Measurements from ENCODE around the gene FSTL5. TPM values are rescaled to one million over a fixed set of nuclear protein-coding genes. Genes with fewer than 3 reads are reported as not detected.

The FSTL5 gene
- total RNA-seq, 2 experiments from 2014 or later, result not detected

GRCh38 chr4:161952382-161952781 lies 211.4 kb downstream of the FSTL5 start:
- CTCF ChIA-PET, result no interaction called here
- intact Hi-C loops (cut with micrococcal nuclease), result no loop called here
- no peaks in the 10 kb centered on the region for H3K27me3 Mint-ChIP-seq
- ATAC-seq, result no peak
- no peak for DNase-seq
- POLR2A ChIA-PET, result no interaction called here
- H3K36me3 Mint-ChIP-seq (ENCODE audit: low read depth), result no peaks in the 10 kb centered on the region
- H3K9me3 Mint-ChIP-seq, result peaks cover 3% of the 10 kb centered on the region
- H3K4me3 Mint-ChIP-seq, result no peak overlapping the region
- TF ChIP-seq CTCF (IDR thresholded peaks at IDR 0.05), result no peak
- H3K27ac Mint-ChIP-seq, result no peak overlapping the region
- H3K4me1 Mint-ChIP-seq (ENCODE audit: low read depth), result no peaks in the 10 kb centered on the region

- no peaks in the 10 kb centered on the region for H3K36me3 Mint-ChIP-seq (ENCODE audit: low read depth)
- intact Hi-C loops (cut with micrococcal nuclease), result no loop called here
- no peaks in the 10 kb centered on the region for H3K27me3 Mint-ChIP-seq
- no peak for DNase-seq
- no peaks in the 10 kb centered on the region for H3K4me1 Mint-ChIP-seq (ENCODE audit: low read depth)
- TF ChIP-seq CTCF (IDR thresholded peaks at IDR 0.05), result no peak
- H3K9me3 Mint-ChIP-seq, result peaks cover 4% of the 10 kb centered on the region
- no peak overlapping the region for H3K4me3 Mint-ChIP-seq
- ChIA-PET CTCF (no interaction called here), POLR2A (no interaction called here)
- no peak overlapping the region for H3K27ac Mint-ChIP-seq
- ATAC-seq, result no peak
Observed at GRCh38 chr4:161949946-161950725, 213.7 kb downstream of the FSTL5 start.

GRCh38 chr4:161948026-161948770 lies 215.6 kb downstream of the FSTL5 start:
- Mint-ChIP-seq H3K27me3 (no peaks in the 10 kb centered on the region), H3K27ac (no peak overlapping the region), H3K9me3 (peaks cover 4% of the 10 kb centered on the region), H3K4me3 (no peak overlapping the region), H3K4me1 (ENCODE audit: low read depth) (no peaks in the 10 kb centered on the region), H3K36me3 (ENCODE audit: low read depth) (no peaks in the 10 kb centered on the region)
- DNase-seq (no peak), ATAC-seq (no peak)
- POLR2A ChIA-PET, result no interaction called here
- CTCF ChIA-PET, result no interaction called here
- no peak for TF ChIP-seq CTCF (IDR thresholded peaks at IDR 0.05)
- intact Hi-C loops (cut with micrococcal nuclease), result no loop called here

GRCh38 chr4:161937596-161937995 lies 226.2 kb downstream of the FSTL5 start:
- POLR2A ChIA-PET, result no interaction called here
- intact Hi-C loops (cut with micrococcal nuclease), result no loop called here
- H3K27ac Mint-ChIP-seq, result no peak overlapping the region
- no peak for DNase-seq
- H3K36me3 Mint-ChIP-seq (ENCODE audit: low read depth), result no peaks in the 10 kb centered on the region
- no peaks in the 10 kb centered on the region for H3K27me3 Mint-ChIP-seq
- no peaks in the 10 kb centered on the region for H3K4me1 Mint-ChIP-seq (ENCODE audit: low read depth)
- ATAC-seq, result no peak
- peaks cover 2% of the 10 kb centered on the region for H3K9me3 Mint-ChIP-seq
- CTCF ChIA-PET, result no interaction called here
- no peak overlapping the region for H3K4me3 Mint-ChIP-seq
- TF ChIP-seq CTCF (IDR thresholded peaks at IDR 0.05), result no peak

All from activated CD8-positive, alpha-beta T cell treated with anti-CD3 and anti-CD28 coated beads for 36 hours (primary cell).